ENCODE measurements around the gene ZC3HAV1L. TPM values are rescaled to one million over a fixed set of nuclear protein-coding genes. Genes with fewer than 3 reads are reported as not detected.

Gene ZC3HAV1L
- total RNA-seq, 1 donor from 2014 or later: 29.1 TPM

- Histone ChIP-seq H3K4me1 (no peaks in the 10 kb centered on the region), H3K4me3 (no peak overlapping the region), H3K36me3 (no peaks in the 10 kb centered on the region), H3K27ac (no peak overlapping the region), H3K27me3 (no peaks in the 10 kb centered on the region), H3K9me3 (no peaks in the 10 kb centered on the region)
- intact Hi-C loops (cut with DNase I): no loop called here
- TF ChIP-seq CTCF (IDR thresholded peaks at IDR 0.05): no peak
- no peak for DNase-seq (ENCODE audit: low spot score in 2 of 2)
Observed at GRCh38 chr7:139011373-139011772, 24.5 kb downstream of the ZC3HAV1L start.

GRCh38 chr7:139004321-139005090 lies 31.3 kb downstream of the ZC3HAV1L start:
- H3K4me1 ChIP-seq: no peaks in the 10 kb centered on the region
- H3K27me3 ChIP-seq: no peaks in the 10 kb centered on the region
- no peak overlapping the region for H3K27ac ChIP-seq
- intact Hi-C loops (cut with DNase I): no loop called here
- no peak overlapping the region for H3K4me3 ChIP-seq
- H3K9me3 ChIP-seq: no peaks in the 10 kb centered on the region
- no peak for DNase-seq (ENCODE audit: low spot score in 2 of 2)
- no peak for TF ChIP-seq CTCF (IDR thresholded peaks at IDR 0.05)
- H3K36me3 ChIP-seq: no peaks in the 10 kb centered on the region

GRCh38 chr7:138999414-138999813 lies 36.4 kb downstream of the ZC3HAV1L start:
- H3K27ac ChIP-seq: no peak overlapping the region
- H3K9me3 ChIP-seq: no peaks in the 10 kb centered on the region
- TF ChIP-seq CTCF (IDR thresholded peaks at IDR 0.05): no peak
- no peak for DNase-seq (ENCODE audit: low spot score in 2 of 2)
- no peaks in the 10 kb centered on the region for H3K36me3 ChIP-seq
- no peak overlapping the region for H3K4me3 ChIP-seq
- H3K4me1 ChIP-seq: no peaks in the 10 kb centered on the region
- no peaks in the 10 kb centered on the region for H3K27me3 ChIP-seq
- intact Hi-C loops (cut with DNase I): no loop called here

GRCh38 chr7:138992052-138992531 lies 43.8 kb downstream of the ZC3HAV1L start:
- Histone ChIP-seq H3K27ac (no peak overlapping the region), H3K9me3 (peaks cover 0 to 8% of the 10 kb centered on the region in 2 donors), H3K4me1 (no peaks in the 10 kb centered on the region), H3K4me3 (no peak overlapping the region), H3K36me3 (no peaks in the 10 kb centered on the region), H3K27me3 (no peaks in the 10 kb centered on the region)
- intact Hi-C loops (cut with DNase I): no loop called here
- TF ChIP-seq CTCF (IDR thresholded peaks at IDR 0.05): no peak
- DNase-seq (ENCODE audit: low spot score in 2 of 2): no peak

GRCh38 chr7:138987686-138988085 lies 48.2 kb downstream of the ZC3HAV1L start:
- no peaks in the 10 kb centered on the region for H3K27me3 ChIP-seq

More at GRCh38 chr7:138987686-138988085, 48.2 kb downstream of the ZC3HAV1L start:
- no peaks in the 10 kb centered on the region for H3K36me3 ChIP-seq
- H3K27ac ChIP-seq: no peak overlapping the region
- no peak overlapping the region for H3K4me3 ChIP-seq
- no peaks in the 10 kb centered on the region for H3K4me1 ChIP-seq
- intact Hi-C loops (cut with DNase I): no loop called here
- no peak for DNase-seq (ENCODE audit: low spot score in 2 of 2)
- peaks cover 0 to 8% of the 10 kb centered on the region in 2 donors for H3K9me3 ChIP-seq
- no peak for TF ChIP-seq CTCF (IDR thresholded peaks at IDR 0.05)
